D341Med (cell line): ENCODE measurements around the gene KATNAL2.
"Not testable (repeated sequence)": the region's sequence is repeated elsewhere in the genome, so short reads cannot be mapped to it uniquely, and the experiment has no call there.

Experiments used
- DNase-seq: peaks from one replicate; pipeline ENCODE4 v3.0.0; 2012; ENCODE audit warnings: low spot score

KATNAL2 gene

DNA sequence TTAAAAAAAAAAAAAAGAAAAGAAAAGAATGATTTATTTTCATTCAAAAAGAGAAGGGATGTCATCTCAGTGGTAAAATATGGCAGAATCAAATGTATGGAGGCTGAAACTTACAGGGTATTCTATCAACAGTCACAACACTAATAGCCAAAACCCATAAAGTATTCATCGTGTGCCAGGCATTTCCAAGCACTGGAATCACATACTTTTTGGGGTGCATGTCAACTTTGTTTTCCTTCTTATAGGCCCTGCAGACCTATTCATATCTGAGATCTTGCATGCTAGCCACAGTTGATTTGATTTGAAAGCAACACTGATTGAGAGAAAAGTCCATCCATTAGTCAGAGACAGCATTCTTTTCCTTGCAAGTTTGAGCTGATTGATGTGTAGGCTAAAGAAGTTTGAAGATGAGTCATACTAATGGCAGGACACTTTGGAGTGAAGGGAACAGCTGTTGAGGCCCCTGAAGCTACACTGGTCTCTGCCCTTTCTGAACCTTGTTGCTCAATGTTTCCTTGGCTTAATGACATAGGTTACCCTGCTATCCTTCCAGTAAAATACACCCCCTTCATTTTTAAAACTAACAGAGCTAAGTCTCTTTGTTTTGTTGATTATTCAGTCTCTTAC lies 22.0 kb downstream of the KATNAL2 start:
- DNase-seq = no peak

DNA sequence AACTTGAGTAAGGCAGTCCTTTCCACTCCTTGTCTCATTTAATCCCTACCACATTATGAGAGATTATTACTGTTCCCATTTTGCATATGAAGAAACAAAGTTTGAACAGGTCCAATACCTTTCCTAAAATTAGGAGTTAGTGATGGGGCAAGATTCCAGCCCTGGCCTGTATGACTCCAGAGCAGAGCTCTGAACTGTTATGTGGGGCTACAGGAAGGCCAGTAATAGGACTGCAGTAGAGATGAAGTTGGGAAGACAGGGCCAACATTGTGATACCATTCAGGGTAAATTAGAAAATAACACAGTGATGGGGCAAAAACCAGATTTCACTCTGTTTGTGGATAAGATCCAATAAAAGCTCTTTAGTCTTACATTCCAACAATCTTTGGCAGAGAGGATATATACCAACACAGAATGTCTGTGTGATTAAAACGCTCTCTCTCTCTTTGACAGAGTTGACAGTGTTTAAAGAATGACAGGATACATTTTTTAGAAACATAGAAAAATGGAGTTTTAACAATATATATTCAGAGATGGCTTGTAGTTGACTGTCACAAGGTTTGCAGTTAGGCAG lies 22.7 kb downstream of the KATNAL2 start:
- no peak for DNase-seq

DNA sequence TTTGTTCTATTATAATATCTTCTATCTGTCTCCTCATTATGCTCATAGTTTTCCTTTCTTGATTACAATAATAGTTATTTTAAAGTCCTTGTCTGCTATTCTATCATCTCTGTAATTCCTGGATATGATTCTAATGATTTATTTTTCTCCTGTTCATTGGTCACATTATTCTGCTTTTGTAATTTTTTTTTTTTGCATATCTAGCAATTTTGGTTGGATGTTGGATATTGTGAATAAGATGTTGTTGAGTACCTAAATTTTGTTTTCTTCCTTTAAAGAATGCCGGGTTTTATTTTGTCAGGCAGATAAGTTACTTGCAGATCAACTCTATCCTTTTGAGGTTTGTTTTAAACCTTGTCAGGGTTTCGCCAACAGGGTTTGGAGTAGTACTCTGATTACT lies 25.2 kb downstream of the KATNAL2 start:
- DNase-seq = no peak

DNA sequence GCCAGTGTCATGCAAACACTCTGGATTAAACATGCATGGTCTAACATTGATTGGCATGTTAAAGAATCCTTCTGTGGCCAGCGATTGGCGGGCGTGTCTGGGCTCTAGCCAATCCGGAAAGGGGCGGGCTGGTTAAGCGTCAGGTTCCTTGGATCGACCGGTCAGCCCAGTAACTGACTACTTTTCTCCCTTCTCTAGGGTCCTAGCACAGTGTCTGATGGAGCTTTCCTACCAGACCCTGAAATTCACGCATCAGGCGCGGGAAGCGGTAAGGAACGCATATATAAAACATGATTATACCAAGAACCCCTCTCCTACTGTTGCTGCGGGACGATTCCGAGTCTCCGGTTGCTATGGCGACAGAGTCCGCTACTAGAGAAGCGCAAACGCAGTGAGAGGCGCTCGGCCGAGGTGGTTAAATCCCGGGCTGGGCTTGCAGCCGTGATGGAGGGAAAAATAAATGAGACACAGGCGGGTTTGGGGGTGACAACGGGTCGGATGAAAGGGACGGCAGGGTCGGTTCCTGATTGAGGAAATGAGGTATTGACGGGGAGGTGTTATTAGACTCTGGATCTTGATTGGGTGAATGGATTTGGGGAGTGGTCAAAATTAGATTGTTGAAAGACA lies 29.4 kb downstream of the KATNAL2 start:
- peak; percentile 81 for DNase-seq

DNA sequence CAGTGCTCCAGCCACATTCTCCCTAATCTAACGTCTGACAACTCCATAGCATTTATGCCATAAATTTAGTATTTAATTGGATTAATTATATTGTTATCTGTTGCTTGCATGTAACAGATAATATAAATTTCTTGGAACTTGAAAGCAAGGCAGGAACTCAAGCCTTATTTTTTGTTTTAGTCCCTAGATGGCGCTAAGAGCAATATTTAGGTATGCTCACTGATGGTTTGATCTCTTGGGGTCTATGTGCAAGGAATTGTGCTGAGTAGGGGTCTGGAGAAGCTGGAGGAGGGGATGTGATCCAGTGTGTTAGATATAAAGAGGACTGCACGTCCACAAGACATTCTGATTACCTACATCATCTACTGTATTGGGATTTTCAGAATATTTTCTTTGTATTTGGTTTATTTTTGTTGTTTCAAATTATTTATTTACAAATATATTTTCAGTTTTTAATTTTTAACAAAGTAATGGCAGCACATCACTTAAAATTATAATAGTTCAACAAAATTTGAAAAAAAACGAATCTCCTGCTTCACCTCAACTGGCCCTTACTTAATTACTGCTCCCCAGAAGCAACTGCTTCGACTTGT lies 32.8 kb downstream of the KATNAL2 start:
- DNase-seq = peak; percentile 61

DNA sequence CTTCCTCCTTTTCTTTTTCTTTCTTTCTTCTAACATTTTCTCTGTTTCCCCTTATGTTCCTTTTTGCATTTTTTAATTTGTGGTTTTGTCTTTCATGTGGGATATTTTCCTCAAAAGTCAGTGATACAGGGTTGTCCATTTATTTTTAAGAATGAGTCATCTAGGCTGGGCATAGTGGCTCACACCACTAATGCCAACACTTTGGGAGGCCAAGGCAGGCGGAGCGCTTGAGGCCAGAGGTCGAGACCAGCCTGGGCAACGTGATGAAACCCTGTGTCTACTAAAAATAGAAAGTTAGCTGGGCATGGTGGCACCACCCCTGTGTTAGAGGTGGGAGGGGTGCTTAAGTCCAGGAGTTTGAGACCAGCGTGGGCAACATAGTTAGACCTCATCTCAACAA lies 35.8 kb downstream of the KATNAL2 start:
- no peak for DNase-seq

DNA sequence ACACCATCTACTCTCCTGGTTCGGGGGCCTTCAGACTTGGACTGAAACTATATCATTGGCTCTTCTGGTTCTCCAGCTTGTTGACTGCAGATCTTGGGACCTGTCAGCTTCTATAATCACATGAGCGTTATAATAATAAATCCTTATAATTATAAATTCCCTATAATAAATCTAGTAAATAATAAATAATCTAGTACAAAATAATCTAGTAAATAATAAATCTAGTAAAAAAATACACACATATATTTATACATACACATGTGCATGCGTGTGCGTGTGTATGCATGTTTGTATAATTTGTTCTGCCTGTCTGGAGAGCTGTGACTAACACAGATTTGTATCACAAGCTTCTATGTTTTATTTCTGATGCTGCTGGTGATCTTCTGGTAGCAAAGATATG lies 40.8 kb downstream of the KATNAL2 start:
- DNase-seq = no peak

DNA sequence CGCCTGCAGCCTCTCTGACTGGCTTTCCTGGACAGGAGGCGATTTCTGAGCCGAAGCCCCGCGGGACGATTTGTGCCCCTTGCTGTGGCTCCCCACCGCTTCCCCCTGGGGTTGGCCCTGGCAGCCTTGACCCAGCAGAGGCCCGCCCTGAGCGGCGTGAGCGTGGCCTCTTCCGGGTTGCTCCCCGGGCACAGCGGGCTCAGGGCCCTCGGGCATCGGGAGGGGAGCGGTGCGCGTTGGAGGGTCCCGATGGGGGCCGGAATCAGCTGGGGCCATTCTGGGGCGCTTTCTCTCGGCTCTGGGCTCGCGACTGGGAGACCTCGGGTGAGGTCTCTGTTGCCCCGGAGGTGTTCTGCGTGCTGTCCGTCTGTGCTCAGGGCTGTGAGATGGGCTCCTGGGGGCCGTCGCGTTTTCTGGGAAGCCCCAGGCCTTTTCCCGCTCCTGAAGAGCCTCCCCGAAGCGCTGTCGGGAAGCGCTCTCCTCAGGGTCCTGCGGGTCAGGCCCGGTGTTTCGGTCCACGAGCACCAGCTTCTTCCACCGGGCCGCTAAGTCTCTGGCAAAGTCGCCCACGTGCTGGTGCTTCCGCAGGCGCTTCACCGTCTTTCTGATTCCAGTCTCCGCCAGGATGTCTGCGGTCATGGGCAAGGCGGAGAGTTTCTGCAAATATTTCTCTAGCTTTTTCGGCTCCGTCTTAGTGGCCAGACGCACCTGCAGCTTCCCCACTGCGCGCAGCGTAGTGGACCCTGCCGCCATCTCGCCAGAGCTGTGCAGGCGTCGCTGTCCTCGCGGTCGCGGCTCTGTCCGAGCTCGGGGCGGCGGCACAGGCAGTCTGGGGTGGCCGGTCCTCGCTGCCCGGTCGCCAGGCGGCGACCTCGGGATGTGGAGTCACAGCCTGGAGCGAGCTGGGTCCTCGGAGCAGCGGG lies 46.5 kb downstream of the KATNAL2 start:
- DNase-seq = not testable (repeated sequence)

DNA sequence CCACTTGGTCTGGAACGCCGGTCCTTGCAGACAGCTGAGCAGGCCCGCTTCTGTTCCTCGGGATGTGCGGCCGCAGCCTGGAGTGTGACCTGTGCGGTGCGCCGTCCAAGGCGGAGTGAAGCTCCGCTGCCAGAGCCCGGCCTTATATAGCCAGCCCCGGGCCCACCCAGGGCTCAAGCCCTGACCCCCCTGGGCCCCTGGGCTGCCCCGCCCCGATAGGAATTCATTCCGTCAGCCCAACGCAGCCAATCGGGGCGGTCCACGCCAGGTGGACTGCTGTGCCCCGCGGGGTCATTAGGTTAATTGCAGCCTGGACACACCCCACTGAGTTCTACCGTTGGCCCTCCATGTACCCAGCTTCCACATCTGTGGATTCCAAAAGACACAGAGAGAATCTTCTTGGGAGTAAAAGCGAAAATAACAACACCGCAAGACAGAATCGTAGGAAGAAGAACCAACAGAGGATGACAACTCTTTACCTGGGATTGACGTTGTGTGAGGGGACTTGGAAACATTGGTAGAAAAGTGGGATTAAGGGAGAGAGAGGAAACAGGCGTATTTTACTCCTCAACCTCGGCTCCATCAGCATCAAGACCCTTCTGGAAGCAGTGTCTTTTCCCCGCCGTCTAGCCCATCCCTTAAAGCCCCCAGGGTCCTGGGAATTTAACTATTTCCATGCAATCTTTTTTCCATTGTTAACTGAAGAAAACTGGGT lies 47.3 kb downstream of the KATNAL2 start:
- DNase-seq = not testable (repeated sequence)

DNA sequence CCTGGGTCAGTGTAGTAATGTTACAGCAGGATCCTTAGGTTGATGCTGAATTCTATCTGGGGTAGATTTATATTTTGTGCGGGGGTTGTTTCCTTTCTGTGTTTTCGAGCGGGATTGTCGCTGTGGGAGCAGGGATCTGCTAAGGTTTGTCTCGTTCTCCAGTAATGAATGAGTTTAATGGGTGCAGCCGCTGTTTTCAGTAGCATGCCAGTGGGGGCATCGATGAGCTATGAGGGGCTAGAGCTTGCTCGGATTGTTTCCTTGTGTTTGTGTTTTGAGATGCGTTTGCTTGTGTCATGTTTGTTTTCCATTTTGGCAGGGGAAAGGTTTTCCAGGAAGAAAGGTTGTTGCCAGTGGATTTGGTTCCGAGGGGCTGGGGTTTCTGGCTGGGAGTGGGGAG lies 48.9 kb downstream of the KATNAL2 start:
- DNase-seq = not testable (repeated sequence)

DNA sequence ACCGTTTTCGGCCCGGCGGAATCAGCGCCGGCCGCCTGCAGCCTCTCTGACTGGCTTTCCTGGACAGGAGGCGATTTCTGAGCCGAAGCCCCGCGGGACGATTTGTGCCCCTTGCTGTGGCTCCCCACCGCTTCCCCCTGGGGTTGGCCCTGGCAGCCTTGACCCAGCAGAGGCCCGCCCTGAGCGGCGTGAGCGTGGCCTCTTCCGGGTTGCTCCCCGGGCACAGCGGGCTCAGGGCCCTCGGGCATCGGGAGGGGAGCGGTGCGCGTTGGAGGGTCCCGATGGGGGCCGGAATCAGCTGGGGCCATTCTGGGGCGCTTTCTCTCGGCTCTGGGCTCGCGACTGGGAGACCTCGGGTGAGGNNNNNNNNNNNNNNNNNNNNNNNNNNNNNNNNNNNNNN lies 52.1 kb downstream of the KATNAL2 start:
- DNase-seq = not testable (repeated sequence)

DNA sequence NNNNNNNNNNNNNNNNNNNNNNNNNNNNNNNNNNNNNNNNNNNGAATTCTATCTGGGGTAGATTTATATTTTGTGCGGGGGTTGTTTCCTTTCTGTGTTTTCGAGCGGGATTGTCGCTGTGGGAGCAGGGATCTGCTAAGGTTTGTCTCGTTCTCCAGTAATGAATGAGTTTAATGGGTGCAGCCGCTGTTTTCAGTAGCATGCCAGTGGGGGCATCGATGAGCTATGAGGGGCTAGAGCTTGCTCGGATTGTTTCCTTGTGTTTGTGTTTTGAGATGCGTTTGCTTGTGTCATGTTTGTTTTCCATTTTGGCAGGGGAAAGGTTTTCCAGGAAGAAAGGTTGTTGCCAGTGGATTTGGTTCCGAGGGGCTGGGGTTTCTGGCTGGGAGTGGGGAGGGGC lies 102.5 kb downstream of the KATNAL2 start:
- DNase-seq = not testable (repeated sequence)

DNA sequence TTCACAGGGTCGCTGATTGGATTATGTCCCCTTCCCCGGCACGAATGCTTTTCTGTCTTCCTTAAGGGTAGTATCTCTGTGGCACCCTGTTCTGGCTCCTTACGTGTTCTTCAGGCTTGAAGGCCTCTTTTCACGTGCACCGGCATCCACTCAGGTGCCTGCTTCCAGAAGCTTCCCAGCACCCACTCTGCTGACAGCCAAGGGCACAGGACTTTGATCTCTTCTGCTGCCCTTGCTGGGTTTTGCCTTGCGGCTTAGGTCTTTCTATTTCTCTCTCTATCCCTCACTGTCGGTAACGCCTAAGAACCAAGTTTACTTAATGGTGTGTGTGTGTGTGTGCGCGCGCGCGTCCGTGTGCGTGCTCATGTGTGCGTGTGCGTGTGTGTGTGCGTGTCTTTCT lies 103.4 kb downstream of the KATNAL2 start:
- DNase-seq = not testable (repeated sequence)

DNA sequence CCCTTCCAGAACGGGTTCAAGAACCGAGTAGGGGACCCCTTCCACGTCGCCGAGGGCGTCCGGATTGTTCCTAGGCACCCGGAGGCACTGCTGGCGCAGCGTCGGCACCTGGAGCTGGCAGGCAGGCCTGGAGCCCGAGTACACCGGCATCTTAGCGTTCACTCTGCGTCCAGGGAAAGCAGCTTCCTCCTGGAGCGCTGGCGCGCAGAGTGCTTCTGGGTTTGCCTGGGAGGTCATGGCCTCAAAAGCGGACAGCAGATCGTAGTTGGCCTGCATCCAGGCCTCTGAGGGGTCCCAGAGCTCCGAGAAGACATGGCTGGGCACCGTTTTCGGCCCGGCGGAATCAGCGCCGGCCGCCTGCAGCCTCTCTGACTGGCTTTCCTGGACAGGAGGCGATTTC lies 105.4 kb downstream of the KATNAL2 start:
- DNase-seq = not testable (repeated sequence)

DNA sequence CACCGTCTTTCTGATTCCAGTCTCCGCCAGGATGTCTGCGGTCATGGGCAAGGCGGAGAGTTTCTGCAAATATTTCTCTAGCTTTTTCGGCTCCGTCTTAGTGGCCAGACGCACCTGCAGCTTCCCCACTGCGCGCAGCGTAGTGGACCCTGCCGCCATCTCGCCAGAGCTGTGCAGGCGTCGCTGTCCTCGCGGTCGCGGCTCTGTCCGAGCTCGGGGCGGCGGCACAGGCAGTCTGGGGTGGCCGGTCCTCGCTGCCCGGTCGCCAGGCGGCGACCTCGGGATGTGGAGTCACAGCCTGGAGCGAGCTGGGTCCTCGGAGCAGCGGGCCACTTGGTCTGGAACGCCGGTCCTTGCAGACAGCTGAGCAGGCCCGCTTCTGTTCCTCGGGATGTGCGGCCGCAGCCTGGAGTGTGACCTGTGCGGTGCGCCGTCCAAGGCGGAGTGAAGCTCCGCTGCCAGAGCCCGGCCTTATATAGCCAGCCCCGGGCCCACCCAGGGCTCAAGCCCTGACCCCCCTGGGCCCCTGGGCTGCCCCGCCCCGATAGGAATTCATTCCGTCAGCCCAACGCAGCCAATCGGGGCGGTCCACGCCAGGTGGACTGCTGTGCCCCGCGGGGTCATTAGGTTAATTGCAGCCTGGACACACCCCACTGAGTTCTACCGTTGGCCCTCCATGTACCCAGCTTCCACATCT lies 106.5 kb downstream of the KATNAL2 start:
- not testable (repeated sequence) for DNase-seq

DNA sequence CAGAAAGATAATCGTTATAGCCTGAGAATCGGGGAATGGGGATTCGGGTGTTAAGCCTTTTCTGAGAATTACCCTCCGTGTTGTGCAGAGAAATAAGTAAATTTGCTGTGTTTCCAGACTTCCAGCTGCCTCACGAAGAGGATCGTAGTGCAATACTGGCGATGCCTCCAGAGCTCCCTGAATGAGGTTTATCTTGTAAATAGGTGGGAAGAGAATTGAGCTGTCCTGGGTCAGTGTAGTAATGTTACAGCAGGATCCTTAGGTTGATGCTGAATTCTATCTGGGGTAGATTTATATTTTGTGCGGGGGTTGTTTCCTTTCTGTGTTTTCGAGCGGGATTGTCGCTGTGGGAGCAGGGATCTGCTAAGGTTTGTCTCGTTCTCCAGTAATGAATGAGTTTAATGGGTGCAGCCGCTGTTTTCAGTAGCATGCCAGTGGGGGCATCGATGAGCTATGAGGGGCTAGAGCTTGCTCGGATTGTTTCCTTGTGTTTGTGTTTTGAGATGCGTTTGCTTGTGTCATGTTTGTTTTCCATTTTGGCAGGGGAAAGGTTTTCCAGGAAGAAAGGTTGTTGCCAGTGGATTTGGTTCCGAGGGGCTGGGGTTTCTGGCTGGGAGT lies 108.3 kb downstream of the KATNAL2 start:
- not testable (repeated sequence) for DNase-seq

DNA sequence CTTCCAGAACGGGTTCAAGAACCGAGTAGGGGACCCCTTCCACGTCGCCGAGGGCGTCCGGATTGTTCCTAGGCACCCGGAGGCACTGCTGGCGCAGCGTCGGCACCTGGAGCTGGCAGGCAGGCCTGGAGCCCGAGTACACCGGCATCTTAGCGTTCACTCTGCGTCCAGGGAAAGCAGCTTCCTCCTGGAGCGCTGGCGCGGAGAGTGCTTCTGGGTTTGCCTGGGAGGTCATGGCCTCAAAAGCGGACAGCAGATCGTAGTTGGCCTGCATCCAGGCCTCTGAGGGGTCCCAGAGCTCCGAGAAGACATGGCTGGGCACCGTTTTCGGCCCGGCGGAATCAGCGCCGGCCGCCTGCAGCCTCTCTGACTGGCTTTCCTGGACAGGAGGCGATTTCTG lies 111.3 kb downstream of the KATNAL2 start:
- not testable (repeated sequence) for DNase-seq

DNA sequence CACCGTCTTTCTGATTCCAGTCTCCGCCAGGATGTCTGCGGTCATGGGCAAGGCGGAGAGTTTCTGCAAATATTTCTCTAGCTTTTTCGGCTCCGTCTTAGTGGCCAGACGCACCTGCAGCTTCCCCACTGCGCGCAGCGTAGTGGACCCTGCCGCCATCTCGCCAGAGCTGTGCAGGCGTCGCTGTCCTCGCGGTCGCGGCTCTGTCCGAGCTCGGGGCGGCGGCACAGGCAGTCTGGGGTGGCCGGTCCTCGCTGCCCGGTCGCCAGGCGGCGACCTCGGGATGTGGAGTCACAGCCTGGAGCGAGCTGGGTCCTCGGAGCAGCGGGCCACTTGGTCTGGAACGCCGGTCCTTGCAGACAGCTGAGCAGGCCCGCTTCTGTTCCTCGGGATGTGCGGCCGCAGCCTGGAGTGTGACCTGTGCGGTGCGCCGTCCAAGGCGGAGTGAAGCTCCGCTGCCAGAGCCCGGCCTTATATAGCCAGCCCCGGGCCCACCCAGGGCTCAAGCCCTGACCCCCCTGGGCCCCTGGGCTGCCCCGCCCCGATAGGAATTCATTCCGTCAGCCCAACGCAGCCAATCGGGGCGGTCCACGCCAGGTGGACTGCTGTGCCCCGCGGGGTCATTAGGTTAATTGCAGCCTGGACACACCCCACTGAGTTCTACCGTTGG lies 112.4 kb downstream of the KATNAL2 start:
- not testable (repeated sequence) for DNase-seq

DNA sequence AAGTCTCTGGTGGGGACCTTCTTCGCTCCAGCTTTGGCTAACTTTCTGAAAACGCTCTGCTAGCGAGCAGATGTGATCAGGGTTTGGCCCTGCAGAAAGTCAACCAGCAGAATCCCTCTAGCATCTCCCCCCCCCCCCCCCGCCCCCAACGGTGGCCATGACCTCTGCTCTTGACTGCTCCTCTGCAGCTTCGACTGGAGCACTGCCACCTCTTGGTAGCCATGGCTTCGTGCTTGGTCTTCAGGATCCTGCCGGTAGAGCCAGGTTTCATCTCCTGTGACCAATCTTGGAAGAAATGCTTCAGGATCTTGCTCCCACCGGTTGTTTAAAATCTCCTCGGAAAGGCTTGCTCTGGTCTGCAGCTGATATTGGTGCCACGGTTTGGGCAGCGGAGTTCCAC lies 113.5 kb downstream of the KATNAL2 start:
- DNase-seq = not testable (repeated sequence)

DNA sequence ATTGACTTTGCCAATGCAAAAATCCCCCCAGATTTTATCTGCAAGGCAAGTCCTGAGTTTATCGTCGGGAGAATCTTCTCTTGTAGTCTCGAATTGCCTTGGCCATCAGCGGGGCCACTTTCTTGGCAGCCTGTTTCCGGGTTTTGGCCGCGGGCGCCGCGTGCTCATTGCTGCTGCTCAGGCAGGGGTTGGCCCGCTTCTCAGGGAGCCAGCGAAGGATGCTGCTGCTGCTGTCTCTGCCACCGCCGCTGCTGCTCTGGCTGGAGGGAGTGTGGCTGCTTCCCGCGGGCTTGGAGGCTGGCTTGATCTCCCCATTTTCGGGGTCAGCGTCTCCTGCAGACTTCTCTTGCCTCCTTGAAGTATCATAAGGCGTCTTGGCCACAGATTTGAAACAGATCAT lies 115.5 kb downstream of the KATNAL2 start:
- DNase-seq = no peak
